Stomach (tissue), 4 donors: ENCODE data around the gene PDIA5.

Experiments
- CTCF ChIP-seq, 7 experiments: fragments of 450-650 bp in 4 of 7; fragments of 200-600 bp in 3 of 7; sonication (generic) in 3 of 7; IDR thresholded peaks; one replicate each; pipeline ENCODE4 v1.5.1; 2016 to 2019; ENCODE audit warnings: antibody characterized with exemption in 7 of 7, control low read depth in 2 of 7, mild to moderate bottlenecking in 1 of 7
- EP300 ChIP-seq: sonication (generic); formaldehyde crosslinking; IDR thresholded peaks from one replicate; pipeline ENCODE4 v1.6.1; 2017; ENCODE audit warnings: antibody characterized with exemption
- POLR2A ChIP-seq, 4 donors: fragments of 450-650 bp; IDR thresholded peaks; one replicate each; pipeline ENCODE4 v1.6.1; 2016; ENCODE audit warnings: antibody characterized with exemption in 4 of 4, control low read depth in 2 of 4, mild to moderate bottlenecking in 1 of 4, moderate library complexity in 1 of 4
- POLR2AphosphoS5 ChIP-seq, 3 donors: sonication (generic); formaldehyde crosslinking; IDR thresholded peaks; one replicate each; pipeline ENCODE4 v1.6.1; 2016; ENCODE audit warnings: antibody characterized with exemption in 3 of 3

GRCh38 chr3:123072564-123072963, 5.7 kb downstream of the PDIA5 start:
- no peak for TF ChIP-seq CTCF (IDR thresholded peaks at IDR 0.05)
- no peak for TF ChIP-seq POLR2AphosphoS5 (IDR thresholded peaks at IDR 0.05)
- no peak for TF ChIP-seq EP300
- no peak for TF ChIP-seq POLR2A (IDR thresholded peaks at IDR 0.05)
